Activated CD4-positive, alpha-beta T cell treated with anti-CD3 and anti-CD28 coated beads for 36 hours (primary cell): ENCODE data around the gene ELP2. TPM values are rescaled to one million over a fixed set of nuclear protein-coding genes. Genes with fewer than 3 reads are reported as not detected.

Experiments used
- ATAC-seq: fragments of 200-7000 bp; cut with Tn5 transposase; one replicate; pipeline ENCODE4 v1.10.0; 2021; ENCODE audit warnings: mild to moderate bottlenecking, moderate library complexity
- CTCF ChIA-PET: fragments of 350-600 bp; sonication (Branson Sonifier 250); formaldehyde crosslinking; loops from one replicate; lab custom pipeline; 2021; ENCODE audit warnings: antibody characterized with exemption; lab: Charles Lee
- POLR2A ChIA-PET: fragments of 350-600 bp; sonication (Branson Sonifier 250); formaldehyde crosslinking; loops from one replicate; lab custom pipeline; 2021; ENCODE audit warnings: antibody characterized with exemption, inconsistent platforms; lab: Charles Lee
- DNase-seq: peaks from one replicate; pipeline ENCODE4 v3.0.0-alpha.2; 2020
- H3K27ac Mint-ChIP-seq: one replicate; pipeline ENCODE4 v1.8.0; 2021; ENCODE audit warnings: mixed read lengths
- H3K27me3 Mint-ChIP-seq: one replicate; pipeline ENCODE4 v1.8.0; 2021; ENCODE audit warnings: mixed read lengths
- H3K36me3 Mint-ChIP-seq: one replicate; pipeline ENCODE4 v1.8.0; 2021; ENCODE audit warnings: low read depth, mixed read lengths
- H3K4me1 Mint-ChIP-seq: one replicate; pipeline ENCODE4 v1.8.0; 2021; ENCODE audit warnings: mixed read lengths
- H3K4me3 Mint-ChIP-seq: one replicate; pipeline ENCODE4 v1.8.0; 2021; ENCODE audit warnings: mild to moderate bottlenecking, moderate library complexity, mixed read lengths
- H3K9me3 Mint-ChIP-seq: one replicate; pipeline ENCODE4 v1.8.0; 2021; ENCODE audit warnings: low read depth, mixed read lengths
- intact Hi-C, 2 experiments: fragments of 100-400 bp; cut with DNase I in 1 of 2; cut with micrococcal nuclease in 1 of 2; formaldehyde crosslinking; loops; one replicate each; pipeline versions ENCODE4 v1.14.2 to v1.15.1; 2022 to 2024; cut with DNase I, micrococcal nuclease
- total RNA-seq, 2 experiments: library from RNA; stranded (reverse); gene quantifications; one replicate each; pipeline ENCODE4 v1.2.3, GENCODE V29; 2021

The ELP2 gene
- total RNA-seq, 2 experiments from 2014 or later = 76.5 to 114 TPM

DNA sequence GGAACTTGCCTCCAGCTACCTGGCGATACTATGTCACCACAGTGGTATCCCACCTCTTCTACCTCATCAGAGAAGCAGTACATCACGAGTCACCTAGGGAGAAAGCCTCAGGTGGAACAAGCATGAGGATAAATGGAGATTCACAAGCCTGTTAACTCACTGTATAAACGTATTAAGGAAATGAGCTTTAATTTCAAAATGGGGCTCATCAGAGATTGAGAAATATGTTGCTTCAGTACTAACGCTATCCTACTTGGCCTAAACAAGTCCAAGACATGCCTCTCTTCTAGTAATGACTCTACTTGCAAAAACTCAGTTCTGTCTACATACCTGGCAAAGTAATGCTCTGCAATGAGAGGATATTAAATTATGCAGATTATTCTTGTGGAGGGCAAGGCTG, 4.9 kb upstream of the ELP2 start:
- CTCF ChIA-PET = interaction anchor here (0.8 to 1.6 kb wide), 4 partner anchors 15 to 58 kb away, joined by 3 to 4 read pairs (median 3); no protein-coding TSS in a partner anchor
- H3K36me3 Mint-ChIP-seq = peaks cover 40% of the 10 kb centered on the region
- ATAC-seq (no peak), DNase-seq (no peak)
- intact Hi-C loops = loop anchor here in 1 of 2 experiments (5.0 kb wide), 3 partner anchors 543 to 833 kb away; partner anchors contain the start of genes GALNT1 and ZSCAN30
- no peaks in the 10 kb centered on the region for H3K27me3 Mint-ChIP-seq
- no peak overlapping the region for H3K27ac Mint-ChIP-seq
- POLR2A ChIA-PET = no interaction called here
- peaks cover 30% of the 10 kb centered on the region for H3K4me1 Mint-ChIP-seq
- H3K4me3 Mint-ChIP-seq = no peak overlapping the region
- no peaks in the 10 kb centered on the region for H3K9me3 Mint-ChIP-seq

DNA sequence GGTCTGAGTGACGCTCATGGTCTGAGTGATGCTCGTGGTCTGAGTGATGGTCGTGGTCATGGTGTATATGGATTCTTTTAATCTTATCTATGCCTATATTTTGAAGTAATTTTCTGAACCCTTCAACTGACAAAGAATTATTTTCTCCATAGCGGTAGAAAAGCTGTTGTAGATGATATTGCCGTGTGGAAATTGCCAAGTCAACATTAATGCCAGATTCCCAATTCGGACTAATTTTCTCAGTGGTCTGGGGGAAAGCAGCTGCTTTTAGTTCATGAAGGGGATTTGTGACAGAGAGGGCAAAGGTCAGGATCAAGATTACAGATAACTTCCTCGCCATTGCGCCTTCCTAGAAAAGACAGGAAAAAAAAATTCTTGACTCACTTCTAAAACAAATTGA, 3.0 kb upstream of the ELP2 start:
- H3K27ac Mint-ChIP-seq = no peak overlapping the region
- H3K4me3 Mint-ChIP-seq = peak overlapping the region; percentile 15
- peaks cover 40% of the 10 kb centered on the region for H3K4me1 Mint-ChIP-seq
- H3K27me3 Mint-ChIP-seq = no peaks in the 10 kb centered on the region
- intact Hi-C loops = loop anchor here in 1 of 2 experiments (5.0 kb wide), 3 partner anchors 544 to 834 kb away; partner anchors contain the start of genes GALNT1 and ZSCAN30
- POLR2A ChIA-PET = no interaction called here
- no peak for DNase-seq
- ATAC-seq = no peak
- CTCF ChIA-PET = interaction anchor here (0.9 kb wide), 1 partner anchor 109 kb away, joined by 3 read pairs; no protein-coding TSS in a partner anchor
- H3K9me3 Mint-ChIP-seq = no peaks in the 10 kb centered on the region
- H3K36me3 Mint-ChIP-seq = peaks cover 38% of the 10 kb centered on the region

DNA sequence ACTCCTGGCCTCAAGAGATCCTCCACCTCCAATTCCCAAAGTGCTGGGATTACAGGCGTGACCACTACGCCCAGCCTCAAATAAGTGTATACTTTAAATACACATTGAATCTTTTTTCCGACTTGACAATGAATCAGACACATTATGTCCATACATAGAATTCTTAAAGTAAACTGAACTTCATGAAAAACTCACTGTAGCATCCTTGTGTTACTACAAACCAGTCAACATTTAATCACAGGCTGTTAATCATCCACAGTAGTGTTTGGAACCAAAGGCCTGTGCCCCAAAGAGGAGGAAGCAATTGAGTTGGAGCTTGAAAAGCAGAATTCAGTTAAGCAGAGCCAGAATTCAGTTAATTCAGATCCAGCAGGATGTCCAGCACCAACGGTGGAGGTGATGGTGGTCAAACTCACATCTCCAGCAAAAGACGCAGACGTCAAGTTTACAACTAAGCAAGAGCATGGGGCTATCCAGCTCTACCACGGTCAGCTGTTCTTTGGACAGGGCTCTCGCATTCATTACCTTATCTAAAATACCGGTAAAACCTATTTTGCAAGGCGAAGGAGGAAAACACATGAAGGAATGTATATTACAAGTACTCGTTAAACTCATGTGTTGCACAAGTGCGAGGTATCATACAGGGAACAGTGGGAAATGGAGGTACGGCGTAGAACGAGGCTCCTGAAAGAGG, 1.7 kb upstream of the ELP2 start:
- peaks cover 53% of the 10 kb centered on the region for H3K4me1 Mint-ChIP-seq
- ATAC-seq (no peak), DNase-seq (no peak)
- H3K4me3 Mint-ChIP-seq = peak overlapping the region; percentile 92
- H3K36me3 Mint-ChIP-seq = peaks cover 41% of the 10 kb centered on the region
- POLR2A ChIA-PET = interaction anchor here (0.6 to 0.8 kb wide), 2 partner anchors 15 to 700 kb away, joined by 4 to 7 read pairs; no protein-coding TSS in a partner anchor
- intact Hi-C loops = loop anchor here (2.0 to 5.0 kb wide), 6 partner anchors 511 to 1087 kb away; partner anchors contain the start of genes GALNT1 (in 1 of the 2), INO80C (in 1 of the 2), MAPRE2 (in 1 of the 2) and ZSCAN30 (in 1 of the 2)
- no peaks in the 10 kb centered on the region for H3K27me3 Mint-ChIP-seq
- H3K9me3 Mint-ChIP-seq = no peaks in the 10 kb centered on the region
- peak overlapping the region; percentile 78 for H3K27ac Mint-ChIP-seq
- CTCF ChIA-PET = interaction anchor here (0.6 to 1.5 kb wide), 6 partner anchors 8 to 445 kb away, joined by 3 to 4 read pairs (median 4); no protein-coding TSS in a partner anchor

DNA sequence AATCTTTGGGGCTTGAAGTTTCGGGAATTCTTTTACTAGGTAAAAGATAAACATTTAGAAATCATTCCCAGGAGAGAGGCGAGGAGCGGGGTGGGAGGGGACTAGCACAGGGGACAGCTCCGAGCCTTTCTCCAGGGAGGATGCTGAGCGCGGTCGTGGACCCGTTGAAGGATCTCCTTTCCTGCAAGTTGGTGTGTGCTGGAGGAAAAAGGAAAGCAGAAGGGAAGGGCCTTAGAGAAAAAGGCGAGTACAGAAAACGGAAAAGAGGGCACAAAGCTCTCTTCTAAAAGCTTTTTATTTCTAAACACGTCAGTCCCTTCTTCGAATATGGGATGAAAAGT, 1.2 kb upstream of the ELP2 start:
- Mint-ChIP-seq H3K4me3 (peak overlapping the region; percentile 92), H3K9me3 (no peaks in the 10 kb centered on the region), H3K27me3 (no peaks in the 10 kb centered on the region), H3K36me3 (peaks cover 39% of the 10 kb centered on the region), H3K27ac (peak overlapping the region; percentile 78), H3K4me1 (peaks cover 53% of the 10 kb centered on the region)
- POLR2A ChIA-PET = interaction anchor here (0.8 kb wide), 1 partner anchor 700 kb away, joined by 4 read pairs; no protein-coding TSS in a partner anchor
- intact Hi-C loops = loop anchor here (2.0 to 5.0 kb wide), 6 partner anchors 512 to 1088 kb away; partner anchors contain the start of genes GALNT1 (in 1 of the 2), INO80C (in 1 of the 2), MAPRE2 (in 1 of the 2) and ZSCAN30 (in 1 of the 2)
- DNase-seq (peak; percentile 18), ATAC-seq (no peak)
- CTCF ChIA-PET = interaction anchor here (0.6 to 1.5 kb wide), 6 partner anchors 8 to 529 kb away, joined by 3 to 4 read pairs (median 3); no protein-coding TSS in a partner anchor

DNA sequence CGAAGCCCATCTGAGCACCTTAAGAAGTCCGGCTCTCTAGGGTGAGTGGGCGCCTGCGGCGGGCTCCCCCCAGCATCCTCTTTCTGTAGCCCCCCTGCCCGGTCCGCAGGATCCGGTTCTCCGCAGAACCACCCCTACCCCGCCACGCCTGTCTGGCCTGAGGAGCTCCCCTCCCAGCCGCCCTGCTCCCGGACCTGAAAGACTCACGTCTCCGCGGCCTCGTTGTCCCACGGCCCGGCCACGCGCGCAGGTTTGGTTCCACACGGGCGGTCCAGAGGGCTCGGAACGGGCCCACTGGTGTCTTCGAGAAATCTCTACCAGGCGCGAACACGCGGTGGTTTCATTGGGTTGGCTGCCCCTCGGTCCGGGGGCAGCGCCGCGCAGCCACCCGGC, 796 bp upstream of the ELP2 start:
- ChIA-PET CTCF (interaction anchor here (0.6 to 1.5 kb wide), 6 partner anchors 9 to 530 kb away, joined by 3 to 4 read pairs (median 3); no protein-coding TSS in a partner anchor), POLR2A (interaction anchor here (0.8 kb wide), 1 partner anchor 699 kb away, joined by 4 read pairs; no protein-coding TSS in a partner anchor)
- Mint-ChIP-seq H3K4me1 (peaks cover 54% of the 10 kb centered on the region), H3K27me3 (no peaks in the 10 kb centered on the region), H3K4me3 (peak overlapping the region; percentile 92), H3K36me3 (peaks cover 38% of the 10 kb centered on the region), H3K27ac (peak overlapping the region; percentile 63), H3K9me3 (no peaks in the 10 kb centered on the region)
- ATAC-seq (peak; percentile 1), DNase-seq (no peak)
- intact Hi-C loops = loop anchor here (1.0 to 5.0 kb wide), 13 partner anchors 62 to 1088 kb away; partner anchors contain the start of genes INO80C (in 2 of the 2), RMP24 (in 2 of the 2), RPRD1A (in 2 of the 2) and GALNT1 (in 1 of the 2)

DNA sequence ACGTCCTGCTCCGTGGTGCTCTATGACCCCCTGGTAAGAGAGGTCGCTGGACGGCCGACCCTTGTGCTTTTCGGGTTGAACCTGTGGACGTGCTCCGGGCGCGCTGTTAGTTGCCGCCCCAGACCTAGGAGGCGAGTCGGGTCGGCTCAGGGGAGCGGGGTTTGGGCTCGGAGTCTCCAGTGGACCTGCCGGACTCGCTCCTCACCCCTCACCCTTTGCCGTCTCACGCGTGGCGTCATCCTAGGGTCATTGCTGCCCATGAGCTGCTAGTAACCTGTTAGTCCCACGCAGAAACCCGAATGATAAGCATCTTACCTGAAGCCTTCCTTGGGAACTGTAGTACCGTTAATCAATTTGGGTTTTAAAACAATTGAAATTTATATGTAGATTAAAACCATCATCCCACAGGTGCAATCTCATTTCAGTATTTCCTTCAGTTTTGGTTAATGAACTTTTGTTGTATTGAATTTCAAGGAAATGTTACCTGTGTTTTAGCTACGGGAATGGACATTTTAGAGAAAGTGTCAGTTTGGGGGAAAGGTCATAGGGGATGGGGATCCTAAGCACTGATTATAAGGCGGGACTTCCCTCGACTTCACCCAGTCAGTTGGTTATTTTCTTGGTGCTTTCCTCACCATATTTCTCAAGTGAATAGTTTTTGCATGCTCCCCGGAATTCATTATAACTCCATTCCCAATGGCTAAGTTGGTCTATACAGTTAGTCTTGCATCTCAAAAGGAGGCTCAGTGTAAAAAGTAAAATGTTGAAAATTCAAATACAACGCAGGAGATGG, 536 bp downstream of the ELP2 start:
- no peaks in the 10 kb centered on the region for H3K27me3 Mint-ChIP-seq
- ATAC-seq (peak; percentile 21), DNase-seq (no peak)
- ChIA-PET POLR2A (interaction anchor here (0.9 to 1.0 kb wide), 2 partner anchors 12 to 158 kb away, joined by 4 to 7 read pairs; partner anchors contain the start of gene RMP24), CTCF (interaction anchor here (0.7 kb wide), 1 partner anchor 16 kb away, joined by 3 read pairs; no protein-coding TSS in a partner anchor)
- peak overlapping the region; percentile 95 for H3K27ac Mint-ChIP-seq
- intact Hi-C loops = loop anchor here in 1 of 2 experiments (10.0 kb wide), 1 partner anchor 115 kb away; no protein-coding TSS in a partner anchor
- peak overlapping the region; percentile 92 for H3K4me3 Mint-ChIP-seq
- no peaks in the 10 kb centered on the region for H3K9me3 Mint-ChIP-seq
- H3K36me3 Mint-ChIP-seq = peaks cover 29% of the 10 kb centered on the region
- peaks cover 56% of the 10 kb centered on the region for H3K4me1 Mint-ChIP-seq

DNA sequence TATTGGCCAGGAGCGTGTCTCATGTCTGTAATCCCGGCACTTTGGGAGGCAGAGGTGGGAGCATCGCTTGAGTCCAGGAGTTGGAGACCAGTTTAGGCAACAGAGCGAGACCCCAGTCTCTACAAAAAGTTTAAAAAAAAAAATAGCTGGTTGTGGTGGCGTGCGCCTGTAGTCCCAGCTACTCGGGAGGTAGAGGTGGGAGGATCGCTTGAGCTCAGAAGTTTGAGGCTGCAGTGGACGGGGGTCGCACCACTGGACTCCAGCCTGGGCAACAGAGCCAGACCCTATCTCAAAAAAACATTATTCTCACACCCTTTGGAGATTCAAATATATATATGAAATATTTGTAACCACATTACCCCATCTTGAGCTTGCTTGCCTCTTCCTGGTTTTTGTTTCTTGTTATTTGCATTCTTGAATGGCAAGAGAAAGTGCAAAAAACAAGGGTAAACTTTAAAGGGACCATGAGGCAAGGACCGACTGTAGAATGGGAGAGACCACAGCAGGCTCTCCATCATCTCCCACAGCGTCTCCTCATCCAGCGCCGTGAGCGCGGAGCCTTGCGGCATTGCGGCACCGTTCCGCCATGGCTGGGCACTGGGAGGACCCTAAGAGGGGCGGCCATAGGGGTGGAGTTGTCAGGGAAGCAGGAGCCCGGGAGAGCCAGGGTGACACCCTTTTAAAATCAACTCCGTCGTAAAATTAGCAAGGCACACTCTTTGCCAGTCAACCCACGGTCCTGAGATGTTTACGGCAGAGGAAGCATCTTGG, 1.4 kb downstream of the ELP2 start:
- intact Hi-C loops = loop anchor here in 1 of 2 experiments (10.0 kb wide), 1 partner anchor 116 kb away; no protein-coding TSS in a partner anchor
- Mint-ChIP-seq H3K36me3 (peaks cover 29% of the 10 kb centered on the region), H3K27ac (peak overlapping the region; percentile 95), H3K4me3 (peak overlapping the region; percentile 92), H3K4me1 (peaks cover 51% of the 10 kb centered on the region), H3K9me3 (no peaks in the 10 kb centered on the region), H3K27me3 (no peaks in the 10 kb centered on the region)
- ChIA-PET CTCF (interaction anchor here (0.6 to 0.7 kb wide), 4 partner anchors 15 to 744 kb away, joined by 3 to 5 read pairs (median 3); no protein-coding TSS in a partner anchor), POLR2A (interaction anchor here (0.6 to 0.7 kb wide), 2 partner anchors 57 to 61 kb away, joined by 4 to 7 read pairs; no protein-coding TSS in a partner anchor)
- DNase-seq = no peak
- no peak for ATAC-seq

DNA sequence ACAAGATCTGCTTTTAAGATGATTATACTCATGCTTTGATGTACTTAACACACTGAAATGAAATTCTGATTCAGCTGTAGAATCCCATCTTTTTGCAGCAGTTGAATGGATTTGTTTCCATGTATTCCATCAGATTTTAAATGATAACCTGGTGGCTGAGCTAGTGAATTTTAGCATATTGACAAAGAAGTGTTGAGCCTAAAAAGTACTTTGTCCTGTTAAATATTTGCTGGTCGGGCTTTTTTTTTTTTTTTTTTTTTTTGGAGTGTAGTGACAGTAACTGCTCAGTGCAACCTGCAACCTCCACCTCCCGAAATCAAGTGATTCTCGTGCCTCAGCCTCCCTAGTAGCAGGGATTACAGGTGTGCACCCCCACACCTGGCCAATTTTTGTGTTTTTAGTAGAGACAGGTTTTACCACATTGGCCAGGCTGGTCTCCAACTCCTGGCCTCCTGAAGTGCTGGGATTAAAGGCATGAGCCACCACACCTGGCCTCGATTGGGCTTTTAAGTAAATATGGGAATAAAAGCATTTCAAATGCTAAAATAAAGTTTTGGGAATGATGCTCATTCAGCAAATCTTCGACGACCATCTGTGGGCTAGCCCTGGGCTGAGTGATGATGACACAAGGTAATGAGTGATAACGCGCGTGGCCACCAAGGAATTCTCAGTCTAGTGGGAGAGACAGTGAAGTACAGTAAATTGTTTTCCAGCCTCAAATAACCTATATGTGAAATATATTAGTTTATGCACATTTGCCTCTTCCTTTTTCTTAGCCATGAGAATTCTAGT, 2.2 kb downstream of the ELP2 start:
- Mint-ChIP-seq H3K27me3 (no peaks in the 10 kb centered on the region), H3K27ac (peak overlapping the region; percentile 51), H3K4me1 (peaks cover 43% of the 10 kb centered on the region), H3K36me3 (peaks cover 24% of the 10 kb centered on the region), H3K9me3 (no peaks in the 10 kb centered on the region), H3K4me3 (peak overlapping the region; percentile 92)
- CTCF ChIA-PET = interaction anchor here (0.6 kb wide), 2 partner anchors 77 to 114 kb away, joined by 3 to 5 read pairs; no protein-coding TSS in a partner anchor
- DNase-seq = no peak
- intact Hi-C loops = loop anchor here in 1 of 2 experiments (10.0 kb wide), 1 partner anchor 117 kb away; no protein-coding TSS in a partner anchor
- ATAC-seq = no peak
- POLR2A ChIA-PET = interaction anchor here (0.6 to 0.7 kb wide), 2 partner anchors 56 to 62 kb away, joined by 4 to 7 read pairs; no protein-coding TSS in a partner anchor

DNA sequence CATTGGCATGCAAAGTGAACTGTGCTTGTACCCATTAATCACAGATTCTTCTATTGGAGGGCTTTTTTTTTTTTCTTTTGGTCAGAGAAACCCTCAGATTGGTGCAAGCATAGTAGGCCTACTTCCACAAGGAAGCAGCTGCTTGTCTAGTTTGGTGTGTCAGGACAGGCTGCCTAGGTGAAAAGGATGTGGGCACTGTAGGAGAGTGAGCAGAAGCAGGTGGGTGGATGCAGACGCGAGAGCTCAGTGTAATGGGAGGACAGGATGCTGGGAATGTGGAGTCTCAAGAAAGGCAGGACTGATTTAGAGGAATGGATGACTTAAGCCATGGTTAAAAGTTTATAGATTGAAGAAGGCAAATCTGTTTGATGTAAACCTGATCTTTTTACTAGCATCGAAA, 3.1 kb downstream of the ELP2 start:
- Mint-ChIP-seq H3K27ac (peak overlapping the region; percentile 33), H3K4me3 (peak overlapping the region; percentile 34), H3K9me3 (no peaks in the 10 kb centered on the region), H3K36me3 (peaks cover 24% of the 10 kb centered on the region), H3K27me3 (no peaks in the 10 kb centered on the region), H3K4me1 (peaks cover 37% of the 10 kb centered on the region)
- intact Hi-C loops = loop anchor here in 1 of 2 experiments (10.0 kb wide), 1 partner anchor 118 kb away; no protein-coding TSS in a partner anchor
- POLR2A ChIA-PET = no interaction called here
- ATAC-seq (no peak), DNase-seq (no peak)
- CTCF ChIA-PET = no interaction called here
